GM12872 (cell line): Measurements from ENCODE around the gene KRTAP12-2.
"Not testable (repeated sequence)": the region's sequence is repeated elsewhere in the genome, so short reads cannot be mapped to it uniquely, and the experiment has no call there.

Experiments used
- CTCF ChIP-seq: IDR thresholded peaks from 3 replicates; pipeline ENCODE4 v1.5.1; 2011; ENCODE audit warnings: low read depth, mild to moderate bottlenecking, low read length, moderate library complexity; ENCODE audit not compliant: insufficient read depth

KRTAP12-2 gene

GRCh38 chr21:44701023-44701400 lies 34.3 kb upstream of the KRTAP12-2 start:
- no peak for TF ChIP-seq CTCF

- TF ChIP-seq CTCF: no peak
Observed at GRCh38 chr21:44700101-44701022, 33.6 kb upstream of the KRTAP12-2 start.

- no peak for TF ChIP-seq CTCF
Observed at GRCh38 chr21:44699502-44700001, 32.8 kb upstream of the KRTAP12-2 start.

- TF ChIP-seq CTCF: no peak
Observed at GRCh38 chr21:44697811-44698734, 31.3 kb upstream of the KRTAP12-2 start.

- not testable (repeated sequence) for TF ChIP-seq CTCF
Observed at GRCh38 chr21:44697172-44697810, 30.6 kb upstream of the KRTAP12-2 start, which contains the start of gene KRTAP10-12. TSS of gene KRTAP10-12 (plus strand) at chr21:44697172. CDS start at chr21:44697202, 30 bp downstream.

- no peak for TF ChIP-seq CTCF
Observed at GRCh38 chr21:44696572-44696971, 29.8 kb upstream of the KRTAP12-2 start.
